ENCODE data around the gene DAB2IP. TPM values are rescaled to one million over a fixed set of nuclear protein-coding genes. Genes with fewer than 3 reads are reported as not detected.
A peak's percentile ranks its signal among the peaks of the same experiment; 100 is the strongest.

DAB2IP gene
- total RNA-seq, 1 experiment from 2014 or later: 31.0 TPM

DNA sequence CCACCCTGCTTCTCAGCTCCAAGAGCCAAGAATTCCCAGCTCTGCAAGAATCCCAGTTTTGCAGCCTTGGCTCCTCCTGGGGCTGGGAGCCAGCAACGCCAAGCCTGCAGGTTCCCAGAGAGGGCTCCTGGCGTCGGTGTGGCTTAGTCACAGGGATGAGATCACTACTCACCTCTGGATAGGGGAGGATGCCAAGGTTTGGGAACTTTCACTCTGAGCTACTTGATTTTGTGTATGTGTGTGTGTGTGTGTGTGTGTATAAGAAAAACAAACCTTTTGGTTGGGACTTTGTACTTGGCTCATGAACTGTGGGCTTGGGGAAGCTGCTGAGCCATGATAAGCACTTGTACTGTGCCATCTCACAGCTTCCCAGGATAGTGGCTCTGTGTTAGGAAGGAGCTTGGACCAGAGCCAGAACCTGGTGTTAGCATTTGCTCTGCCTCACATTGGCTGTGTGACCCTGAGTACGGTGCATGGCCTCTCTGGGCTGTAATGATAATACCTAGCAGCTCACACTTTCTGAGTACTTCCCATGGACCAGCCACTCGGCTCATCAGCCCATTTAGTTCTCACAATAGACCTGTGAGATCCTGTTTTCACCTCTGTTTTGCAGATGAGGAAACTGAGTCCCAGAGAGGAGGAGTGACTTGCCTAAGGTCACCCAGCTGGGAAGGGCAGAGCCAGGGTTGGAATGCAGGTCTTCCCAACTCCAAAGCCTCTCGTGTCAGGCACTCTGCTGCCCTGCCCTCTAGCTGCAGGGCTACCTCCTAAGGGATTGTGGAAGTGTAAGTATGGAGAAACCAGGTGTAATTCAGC lies 41.4 kb upstream of the DAB2IP start:
- peak overlapping the region; percentile 30 for H3K27ac ChIP-seq (ENCODE audit: low read depth, low read length)
- peaks cover 37% of the 10 kb centered on the region for H3K79me2 ChIP-seq (ENCODE audit: insufficient read depth, low read length)
- H3K4me2 ChIP-seq (ENCODE audit: low read length): peak overlapping the region; percentile 64
- peaks cover 51% of the 10 kb centered on the region in 2 experiments for H3K4me1 ChIP-seq (ENCODE audit: control insufficient read depth in 1 of 2, insufficient read depth in 2 of 2, low read length in 2 of 2)
- H3K36me3 ChIP-seq (ENCODE audit: control insufficient read depth in 1 of 2, insufficient read depth in 2 of 2, low read length in 2 of 2): no peaks in the 10 kb centered on the region
- ChIA-PET RAD21 (ENCODE audit: low non-redundant PET in 1 of 2, low total read pairs in 2 of 2, uncharacterized antibody in 2 of 2, unreplicated experiment in 2 of 2) (no interaction called here), POLR2A (interaction anchor here (1.2 to 1.8 kb wide), 2 partner anchors 10 to 64 kb away, joined by 3 to 8 read pairs; no protein-coding TSS in a partner anchor), CTCF (interaction anchor here (0.7 to 3.2 kb wide), 6 partner anchors 9 to 64 kb away, joined by 3 to 18 read pairs (median 4); no protein-coding TSS in a partner anchor)
- 0 out of 4 replicates have a peak overlapping the region, but pooled peaks of 1 of the 2 experiments have one; percentile 4 for H3K4me3 ChIP-seq (replicated peaks in 1 of 2; ENCODE audit: low read depth in 1 of 2, low read length in 2 of 2)
- H2AFZ ChIP-seq (ENCODE audit: low read depth, low read length, poor library complexity, severe bottlenecking): no peak overlapping the region
- peak overlapping the region; percentile 24; the same call in 1 of the 2 replicates for H3K9ac ChIP-seq (ENCODE audit: low read length)
- BruUV-seq (replicated peaks): no TSS peak
- peak; percentile 86 for ATAC-seq
- peaks cover 9% of the 10 kb centered on the region; the same call in 1 of the 2 replicates for H4K20me1 ChIP-seq (ENCODE audit: insufficient read depth)
- DNase-seq (ENCODE audit: low read depth, low spot score): peak; percentile 62
- no peaks in the 10 kb centered on the region for H3K27me3 ChIP-seq (ENCODE audit: insufficient read depth, low read length)
- no peaks in the 10 kb centered on the region for H3K9me3 ChIP-seq (ENCODE audit: control insufficient read depth in 1 of 2, insufficient read depth in 1 of 2, low read depth in 1 of 2, low read length in 2 of 2)
- intact Hi-C loops (cut with micrococcal nuclease): no loop called here
- no peaks in the 10 kb centered on the region for H3K9me2 ChIP-seq (ENCODE audit: insufficient read depth)
- TF ChIP-seq JUND (IDR thresholded peaks at IDR 0.05): peak; percentile 57
- no peak for TF ChIP-seq POLR2A (IDR thresholded peaks at IDR 0.05; ENCODE audit: borderline replicate concordance, extremely low read depth, insufficient read depth, insufficient read length)
- TF ChIP-seq, protein P1, sequence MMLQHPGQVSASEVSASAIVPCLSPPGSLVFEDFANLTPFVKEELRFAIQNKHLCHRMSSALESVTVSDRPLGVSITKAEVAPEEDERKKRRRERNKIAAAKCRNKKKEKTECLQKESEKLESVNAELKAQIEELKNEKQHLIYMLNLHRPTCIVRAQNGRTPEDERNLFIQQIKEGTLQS (IDR thresholded peaks at IDR 0.05): no peak
- TF ChIP-seq EZH2 (IDR thresholded peaks at IDR 0.05): no peak
- TF ChIP-seq, protein P2, sequence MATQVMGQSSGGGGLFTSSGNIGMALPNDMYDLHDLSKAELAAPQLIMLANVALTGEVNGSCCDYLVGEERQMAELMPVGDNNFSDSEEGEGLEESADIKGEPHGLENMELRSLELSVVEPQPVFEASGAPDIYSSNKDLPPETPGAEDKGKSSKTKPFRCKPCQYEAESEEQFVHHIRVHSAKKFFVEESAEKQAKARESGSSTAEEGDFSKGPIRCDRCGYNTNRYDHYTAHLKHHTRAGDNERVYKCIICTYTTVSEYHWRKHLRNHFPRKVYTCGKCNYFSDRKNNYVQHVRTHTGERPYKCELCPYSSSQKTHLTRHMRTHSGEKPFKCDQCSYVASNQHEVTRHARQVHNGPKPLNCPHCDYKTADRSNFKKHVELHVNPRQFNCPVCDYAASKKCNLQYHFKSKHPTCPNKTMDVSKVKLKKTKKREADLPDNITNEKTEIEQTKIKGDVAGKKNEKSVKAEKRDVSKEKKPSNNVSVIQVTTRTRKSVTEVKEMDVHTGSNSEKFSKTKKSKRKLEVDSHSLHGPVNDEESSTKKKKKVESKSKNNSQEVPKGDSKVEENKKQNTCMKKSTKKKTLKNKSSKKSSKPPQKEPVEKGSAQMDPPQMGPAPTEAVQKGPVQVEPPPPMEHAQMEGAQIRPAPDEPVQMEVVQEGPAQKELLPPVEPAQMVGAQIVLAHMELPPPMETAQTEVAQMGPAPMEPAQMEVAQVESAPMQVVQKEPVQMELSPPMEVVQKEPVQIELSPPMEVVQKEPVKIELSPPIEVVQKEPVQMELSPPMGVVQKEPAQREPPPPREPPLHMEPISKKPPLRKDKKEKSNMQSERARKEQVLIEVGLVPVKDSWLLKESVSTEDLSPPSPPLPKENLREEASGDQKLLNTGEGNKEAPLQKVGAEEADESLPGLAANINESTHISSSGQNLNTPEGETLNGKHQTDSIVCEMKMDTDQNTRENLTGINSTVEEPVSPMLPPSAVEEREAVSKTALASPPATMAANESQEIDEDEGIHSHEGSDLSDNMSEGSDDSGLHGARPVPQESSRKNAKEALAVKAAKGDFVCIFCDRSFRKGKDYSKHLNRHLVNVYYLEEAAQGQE (IDR thresholded peaks at IDR 0.05; ENCODE audit: low read depth): no peak
- TF ChIP-seq YY1 (IDR thresholded peaks at IDR 0.05; ENCODE audit: extremely low read depth, insufficient replicate concordance, low read depth, low read length): no peak
- TF ChIP-seq POLR2AphosphoS5 (IDR thresholded peaks at IDR 0.05; ENCODE audit: low read depth, low read length): peak; percentile 35; the same call in 1 of the 2 replicates
- TF ChIP-seq, protein P3, sequence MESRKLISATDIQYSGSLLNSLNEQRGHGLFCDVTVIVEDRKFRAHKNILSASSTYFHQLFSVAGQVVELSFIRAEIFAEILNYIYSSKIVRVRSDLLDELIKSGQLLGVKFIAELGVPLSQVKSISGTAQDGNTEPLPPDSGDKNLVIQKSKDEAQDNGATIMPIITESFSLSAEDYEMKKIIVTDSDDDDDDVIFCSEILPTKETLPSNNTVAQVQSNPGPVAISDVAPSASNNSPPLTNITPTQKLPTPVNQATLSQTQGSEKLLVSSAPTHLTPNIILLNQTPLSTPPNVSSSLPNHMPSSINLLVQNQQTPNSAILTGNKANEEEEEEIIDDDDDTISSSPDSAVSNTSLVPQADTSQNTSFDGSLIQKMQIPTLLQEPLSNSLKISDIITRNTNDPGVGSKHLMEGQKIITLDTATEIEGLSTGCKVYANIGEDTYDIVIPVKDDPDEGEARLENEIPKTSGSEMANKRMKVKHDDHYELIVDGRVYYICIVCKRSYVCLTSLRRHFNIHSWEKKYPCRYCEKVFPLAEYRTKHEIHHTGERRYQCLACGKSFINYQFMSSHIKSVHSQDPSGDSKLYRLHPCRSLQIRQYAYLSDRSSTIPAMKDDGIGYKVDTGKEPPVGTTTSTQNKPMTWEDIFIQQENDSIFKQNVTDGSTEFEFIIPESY (IDR thresholded peaks at IDR 0.05; ENCODE audit: extremely low read depth, insufficient replicate concordance, low read length): no peak
- no peak for TF ChIP-seq ZNF274 (IDR thresholded peaks at IDR 0.05; ENCODE audit: low read depth, low read length)
- TF ChIP-seq EZH2phosphoT487 (IDR thresholded peaks at IDR 0.05; ENCODE audit: borderline replicate concordance): no peak
- TF ChIP-seq CEBPB (IDR thresholded peaks at IDR 0.05; ENCODE audit: low read depth): no peak
- peak; percentile 30; the same call in 1 of the 2 replicates for TF ChIP-seq CBX3 (IDR thresholded peaks at IDR 0.05; ENCODE audit: low read depth)
- no peak for TF ChIP-seq EGR1 (IDR thresholded peaks at IDR 0.05; ENCODE audit: low read depth)
- TF ChIP-seq ZFX (IDR thresholded peaks at IDR 0.05): no peak
- no peak for TF ChIP-seq RAD21 (IDR thresholded peaks at IDR 0.05; ENCODE audit: low read depth)
- TF ChIP-seq, protein P4, sequence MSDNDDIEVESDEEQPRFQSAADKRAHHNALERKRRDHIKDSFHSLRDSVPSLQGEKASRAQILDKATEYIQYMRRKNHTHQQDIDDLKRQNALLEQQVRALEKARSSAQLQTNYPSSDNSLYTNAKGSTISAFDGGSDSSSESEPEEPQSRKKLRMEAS (IDR thresholded peaks at IDR 0.05): no peak
- no peak for TF ChIP-seq TCF7L2 (IDR thresholded peaks at IDR 0.05; ENCODE audit: borderline replicate concordance, extremely low read depth, insufficient read depth, insufficient read length)
- no peak for TF ChIP-seq SRF (IDR thresholded peaks at IDR 0.05; ENCODE audit: low read depth)
- TF ChIP-seq FOSL1 (IDR thresholded peaks at IDR 0.05; ENCODE audit: low read depth): peak; percentile 51
- TF ChIP-seq SIN3A (IDR thresholded peaks at IDR 0.05; ENCODE audit: low read depth): no peak
- TF ChIP-seq SP1 (IDR thresholded peaks at IDR 0.05; ENCODE audit: low read depth): peak; percentile 45; the same call in 1 of the 2 replicates
- TF ChIP-seq ELF1 (IDR thresholded peaks at IDR 0.05; ENCODE audit: borderline replicate concordance, low read depth): no peak

All from HCT116 (cell line).